GM19452 (cell line): ENCODE results near the gene ZBTB7A.
"Not testable (repeated sequence)": the region's sequence is repeated elsewhere in the genome, so short reads cannot be mapped to it uniquely, and the experiment has no call there.

Experiments
- ATAC-seq: cut with Tn5 transposase; IDR thresholded peaks from one replicate; pipeline ENCODE4 v1.9.1; 2021; ENCODE audit not compliant: unreplicated experiment

The ZBTB7A gene

GRCh38 chr19:3998667-3999412, 67.9 kb downstream of the ZBTB7A start:
- not testable (repeated sequence) for ATAC-seq

GRCh38 chr19:3995607-3996006, 71.1 kb downstream of the ZBTB7A start:
- no peak for ATAC-seq
